Astrocyte (in vitro differentiated cells and primary cell): ENCODE measurements around the gene NOL4L. TPM values are rescaled to one million over a fixed set of nuclear protein-coding genes. Genes with fewer than 3 reads are reported as not detected.

Experiments
- DNase-seq: peaks from one replicate; pipeline ENCODE4 v3.0.0-alpha.2; 2010; ENCODE audit warnings: low read depth
- FAIRE-seq: peaks from 2 replicates; lab custom pipeline; 2011; peaks lifted over from hg19 to GRCh38; lab: Jason Lieb, UNC
- H2AFZ ChIP-seq: 2 replicates; pipeline ENCODE4 v1.6.0; 2012; ENCODE audit warnings: low read depth, low read length, inconsistent platforms
- H3K27ac ChIP-seq: 2 replicates; pipeline ENCODE4 v1.5.1; 2011; ENCODE audit warnings: low read depth, low read length, inconsistent platforms
- H3K27me3 ChIP-seq: 2 replicates; pipeline ENCODE4 v1.6.0; 2011; ENCODE audit warnings: low read length, inconsistent platforms; ENCODE audit not compliant: insufficient read depth
- H3K36me3 ChIP-seq: 2 replicates; pipeline ENCODE4 v1.5.1; 2011; ENCODE audit warnings: low read length, inconsistent platforms; ENCODE audit not compliant: insufficient read depth
- H3K4me1 ChIP-seq: 2 replicates; pipeline ENCODE4 v1.5.1; 2011; ENCODE audit warnings: low read length, inconsistent platforms; ENCODE audit not compliant: insufficient read depth
- H3K4me2 ChIP-seq: 2 replicates; pipeline ENCODE4 v1.6.0; 2012; ENCODE audit warnings: low read length, inconsistent platforms
- H3K4me3 ChIP-seq: 2 replicates; pipeline ENCODE4 v1.5.1; 2011; ENCODE audit warnings: low read depth, mild to moderate bottlenecking, low read length, inconsistent platforms; ENCODE audit not compliant: insufficient read depth
- H3K79me2 ChIP-seq: 2 replicates; pipeline ENCODE4 v1.6.0; 2012; ENCODE audit warnings: mild to moderate bottlenecking, low read length, inconsistent platforms; ENCODE audit not compliant: insufficient read depth
- H3K9ac ChIP-seq: 2 replicates; pipeline ENCODE4 v1.6.0; 2012; ENCODE audit warnings: mild to moderate bottlenecking, low read length, inconsistent platforms
- H3K9me3 ChIP-seq: 2 replicates; pipeline ENCODE4 v1.5.1; 2012; ENCODE audit warnings: low read depth, mild to moderate bottlenecking, low read length, inconsistent platforms; ENCODE audit not compliant: insufficient read depth
- H4K20me1 ChIP-seq: 2 replicates; pipeline ENCODE4 v1.6.0; 2012; ENCODE audit warnings: low read length, inconsistent platforms; ENCODE audit not compliant: insufficient read depth
- H3K27ac Mint-ChIP-seq: one replicate; pipeline ENCODE4 v1.8.0; 2021; ENCODE audit warnings: mild to moderate bottlenecking, mixed read lengths; ENCODE audit not compliant: unreplicated experiment
- H3K27me3 Mint-ChIP-seq: one replicate; pipeline ENCODE4 v1.8.0; 2021; ENCODE audit warnings: low read depth, mixed read lengths; ENCODE audit not compliant: unreplicated experiment
- H3K36me3 Mint-ChIP-seq: one replicate; pipeline ENCODE4 v1.8.0; 2021; ENCODE audit warnings: low read depth, mixed read lengths; ENCODE audit not compliant: unreplicated experiment
- H3K4me1 Mint-ChIP-seq: one replicate; pipeline ENCODE4 v1.8.0; 2021; ENCODE audit warnings: low read depth, mixed read lengths; ENCODE audit not compliant: unreplicated experiment
- H3K4me3 Mint-ChIP-seq: one replicate; pipeline ENCODE4 v1.8.0; 2021; ENCODE audit warnings: mild to moderate bottlenecking, moderate library complexity, mixed read lengths; ENCODE audit not compliant: unreplicated experiment
- H3K9me3 Mint-ChIP-seq: one replicate; pipeline ENCODE4 v1.8.0; 2021; ENCODE audit warnings: mild to moderate bottlenecking, mixed read lengths; ENCODE audit not compliant: unreplicated experiment
- EZH2 ChIP-seq: IDR thresholded peaks from 2 replicates; pipeline ENCODE4 v1.6.1; 2012; ENCODE audit warnings: mild to moderate bottlenecking, low read length, inconsistent platforms; ENCODE audit not compliant: insufficient read depth
- total RNA-seq: library from RNA; stranded (reverse); gene quantifications from 2 replicates; pipeline ENCODE4 v1.2.1, GENCODE V29; 2021
- TF ChIP-seq, protein P1 (sequence below): IDR thresholded peaks from 2 replicates; pipeline ENCODE4 v1.5.1; 2011; ENCODE audit warnings: low read depth, mild to moderate bottlenecking, inconsistent platforms, low read length, moderate library complexity; ENCODE audit not compliant: insufficient read depth

Gene NOL4L
- total RNA-seq, 1 donor from 2014 or later = 35.5 TPM

DNA sequence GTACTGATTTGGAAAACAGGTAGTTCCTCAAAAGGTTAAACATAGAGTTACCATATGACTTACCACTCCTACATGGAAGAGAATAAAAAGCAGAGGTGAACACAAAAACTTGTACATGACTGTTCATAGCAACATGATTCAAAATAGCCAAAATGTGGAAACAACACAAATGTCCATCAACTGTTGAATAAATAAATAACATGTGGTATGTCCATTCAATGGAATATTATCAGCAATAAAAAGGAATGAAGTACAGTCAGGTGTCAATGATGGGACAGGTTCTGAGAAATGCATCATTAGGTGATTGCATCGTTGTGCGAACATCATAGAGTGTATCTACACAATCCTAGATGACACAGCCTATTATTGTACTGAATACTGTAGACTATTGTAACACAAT lies 35.3 kb downstream of the NOL4L start:
- H3K4me1 Mint-ChIP-seq = peaks cover 18% of the 10 kb centered on the region
- H3K4me3 Mint-ChIP-seq = no peak overlapping the region
- DNase-seq = no peak
- Histone ChIP-seq H3K27me3 (no peaks in the 10 kb centered on the region), H2AFZ (no peak overlapping the region), H3K79me2 (no peaks in the 10 kb centered on the region), H3K27ac (no peak overlapping the region), H3K36me3 (no peaks in the 10 kb centered on the region), H3K4me1 (peaks cover 9% of the 10 kb centered on the region), H3K9me3 (no peaks in the 10 kb centered on the region), H3K4me2 (no peak overlapping the region), H3K9ac (no peak overlapping the region), H3K4me3 (no peak overlapping the region), H4K20me1 (no peaks in the 10 kb centered on the region)
- no peaks in the 10 kb centered on the region for H3K36me3 Mint-ChIP-seq
- no peak overlapping the region for H3K27ac Mint-ChIP-seq
- TF ChIP-seq EZH2 = no peak
- TF ChIP-seq, protein P1, sequence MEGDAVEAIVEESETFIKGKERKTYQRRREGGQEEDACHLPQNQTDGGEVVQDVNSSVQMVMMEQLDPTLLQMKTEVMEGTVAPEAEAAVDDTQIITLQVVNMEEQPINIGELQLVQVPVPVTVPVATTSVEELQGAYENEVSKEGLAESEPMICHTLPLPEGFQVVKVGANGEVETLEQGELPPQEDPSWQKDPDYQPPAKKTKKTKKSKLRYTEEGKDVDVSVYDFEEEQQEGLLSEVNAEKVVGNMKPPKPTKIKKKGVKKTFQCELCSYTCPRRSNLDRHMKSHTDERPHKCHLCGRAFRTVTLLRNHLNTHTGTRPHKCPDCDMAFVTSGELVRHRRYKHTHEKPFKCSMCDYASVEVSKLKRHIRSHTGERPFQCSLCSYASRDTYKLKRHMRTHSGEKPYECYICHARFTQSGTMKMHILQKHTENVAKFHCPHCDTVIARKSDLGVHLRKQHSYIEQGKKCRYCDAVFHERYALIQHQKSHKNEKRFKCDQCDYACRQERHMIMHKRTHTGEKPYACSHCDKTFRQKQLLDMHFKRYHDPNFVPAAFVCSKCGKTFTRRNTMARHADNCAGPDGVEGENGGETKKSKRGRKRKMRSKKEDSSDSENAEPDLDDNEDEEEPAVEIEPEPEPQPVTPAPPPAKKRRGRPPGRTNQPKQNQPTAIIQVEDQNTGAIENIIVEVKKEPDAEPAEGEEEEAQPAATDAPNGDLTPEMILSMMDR = no peak
- H3K9me3 Mint-ChIP-seq = peaks cover 6% of the 10 kb centered on the region
- H3K27me3 Mint-ChIP-seq = peaks cover 4% of the 10 kb centered on the region
- FAIRE-seq = no peak

DNA sequence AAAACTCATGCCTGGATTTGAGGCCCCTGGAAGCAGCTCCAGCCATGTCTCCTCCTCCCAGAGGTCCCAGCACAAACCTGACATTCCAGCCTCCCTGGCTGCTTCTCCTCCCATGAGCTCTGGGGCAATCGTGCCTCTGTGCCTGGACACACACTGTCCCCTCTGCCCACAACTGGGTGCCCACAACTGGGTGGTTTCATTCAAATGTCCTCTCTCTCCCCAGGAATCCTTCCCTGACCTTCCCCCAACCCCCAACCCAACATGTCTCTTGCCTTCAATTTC lies 37.4 kb downstream of the NOL4L start:
- Mint-ChIP-seq H3K27me3 (peaks cover 6% of the 10 kb centered on the region), H3K4me3 (no peak overlapping the region), H3K4me1 (peaks cover 28% of the 10 kb centered on the region), H3K36me3 (peaks cover 3% of the 10 kb centered on the region), H3K27ac (no peak overlapping the region), H3K9me3 (peaks cover 4% of the 10 kb centered on the region)
- H3K27me3 ChIP-seq = no peaks in the 10 kb centered on the region
- H3K4me2 ChIP-seq = no peak overlapping the region
- H3K4me1 ChIP-seq = peaks cover 6% of the 10 kb centered on the region
- H3K4me3 ChIP-seq = no peak overlapping the region
- no peak overlapping the region for H3K9ac ChIP-seq
- TF ChIP-seq EZH2 = no peak
- TF ChIP-seq, protein P1 = no peak
- H4K20me1 ChIP-seq = no peaks in the 10 kb centered on the region
- no peaks in the 10 kb centered on the region for H3K79me2 ChIP-seq
- no peak for FAIRE-seq
- H2AFZ ChIP-seq = no peak overlapping the region
- no peak for DNase-seq
- H3K9me3 ChIP-seq = no peaks in the 10 kb centered on the region
- no peak overlapping the region for H3K27ac ChIP-seq
- H3K36me3 ChIP-seq = no peaks in the 10 kb centered on the region

- no peak overlapping the region for H3K4me2 ChIP-seq
- H3K79me2 ChIP-seq = no peaks in the 10 kb centered on the region
Measured at GRCh38 chr20:32546918-32547752, 38.0 kb downstream of the NOL4L start.

More at GRCh38 chr20:32546918-32547752, 38.0 kb downstream of the NOL4L start:
- H3K36me3 ChIP-seq = no peaks in the 10 kb centered on the region
- Mint-ChIP-seq H3K4me1 (peaks cover 28% of the 10 kb centered on the region), H3K27ac (no peak overlapping the region), H3K27me3 (peaks cover 9% of the 10 kb centered on the region), H3K9me3 (peaks cover 4% of the 10 kb centered on the region), H3K4me3 (no peak overlapping the region), H3K36me3 (peaks cover 3% of the 10 kb centered on the region)
- H3K4me3 ChIP-seq = no peak overlapping the region
- peaks cover 6% of the 10 kb centered on the region for H3K4me1 ChIP-seq
- no peak overlapping the region for H3K27ac ChIP-seq
- no peak for TF ChIP-seq EZH2
- TF ChIP-seq, protein P1 = no peak
- DNase-seq (no peak), FAIRE-seq (no peak)
- H3K9me3 ChIP-seq = no peaks in the 10 kb centered on the region
- no peaks in the 10 kb centered on the region for H3K27me3 ChIP-seq
- no peak overlapping the region for H3K9ac ChIP-seq
- no peaks in the 10 kb centered on the region for H4K20me1 ChIP-seq
- no peak overlapping the region for H2AFZ ChIP-seq
